HUES6 (cell line): ENCODE results near the gene PANK3.
"Not testable (repeated sequence)": the region's sequence is repeated elsewhere in the genome, so short reads cannot be mapped to it uniquely, and the experiment has no call there.

ENCODE experiments used
- H3K27ac ChIP-seq: 2 replicates; pipeline ENCODE4 v1.7.0; 2013; ENCODE audit warnings: low read depth, mild to moderate bottlenecking, low read length, inconsistent platforms
- H3K27me3 ChIP-seq: 2 replicates; pipeline ENCODE4 v1.6.1; 2013; ENCODE audit warnings: low read length; ENCODE audit not compliant: control insufficient read depth, insufficient read depth
- H3K36me3 ChIP-seq: 2 replicates; pipeline ENCODE4 v1.6.1; 2013; ENCODE audit warnings: low read length; ENCODE audit not compliant: control insufficient read depth, insufficient read depth
- H3K4me1 ChIP-seq: 2 replicates; pipeline ENCODE4 v1.6.1; 2013; ENCODE audit warnings: low read length; ENCODE audit not compliant: control insufficient read depth, insufficient read depth
- H3K4me3 ChIP-seq: 2 replicates; pipeline ENCODE4 v1.5.1; 2013; ENCODE audit warnings: low read depth, low read length
- H3K9ac ChIP-seq: one replicate; pipeline ENCODE4 v1.6.1; 2013; ENCODE audit warnings: mild to moderate bottlenecking, low read length
- H3K9me3 ChIP-seq: 2 replicates; pipeline ENCODE4 v1.6.1; 2013; ENCODE audit warnings: low read depth, low read length; ENCODE audit not compliant: control insufficient read depth, insufficient read depth

Gene PANK3

DNA sequence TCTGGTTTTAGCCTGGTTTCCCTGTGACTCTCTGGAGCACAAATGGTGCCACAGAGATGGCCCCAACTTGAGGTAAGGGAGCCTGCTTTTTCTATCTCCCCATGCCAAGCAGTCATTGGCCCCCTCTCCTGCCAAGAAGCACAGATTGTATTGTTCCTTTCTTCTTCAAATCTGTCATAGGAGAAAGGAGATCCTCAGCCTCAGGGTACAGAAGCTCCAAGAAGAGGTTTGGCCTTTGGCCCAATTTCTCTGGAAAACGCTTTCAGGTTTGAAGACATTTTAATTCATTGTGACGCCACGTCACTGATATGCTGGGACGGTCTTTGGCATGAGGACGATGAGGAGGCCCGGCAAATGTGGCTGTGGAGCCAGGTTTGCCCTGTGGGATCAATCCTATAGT is 29.2 kb upstream of the PANK3 start:
- H3K27me3 ChIP-seq = no peaks in the 10 kb centered on the region
- no peak overlapping the region for H3K9ac ChIP-seq
- H3K27ac ChIP-seq = no peak overlapping the region
- no peaks in the 10 kb centered on the region for H3K9me3 ChIP-seq
- no peaks in the 10 kb centered on the region for H3K36me3 ChIP-seq
- no peak overlapping the region for H3K4me3 ChIP-seq
- no peaks in the 10 kb centered on the region for H3K4me1 ChIP-seq

- Histone ChIP-seq H3K9ac (no peak overlapping the region), H3K27me3 (no peaks in the 10 kb centered on the region), H3K4me3 (no peak overlapping the region), H3K27ac (no peak overlapping the region), H3K36me3 (no peaks in the 10 kb centered on the region), H3K4me1 (no peaks in the 10 kb centered on the region), H3K9me3 (no peaks in the 10 kb centered on the region)
Observed at GRCh38 chr5:168607946-168608345, 28.8 kb upstream of the PANK3 start.

GRCh38 chr5:168606562-168606961 is 27.4 kb upstream of the PANK3 start:
- Histone ChIP-seq H3K36me3 (no peaks in the 10 kb centered on the region), H3K9me3 (no peaks in the 10 kb centered on the region), H3K4me1 (no peaks in the 10 kb centered on the region), H3K27ac (no peak overlapping the region), H3K9ac (no peak overlapping the region), H3K27me3 (no peaks in the 10 kb centered on the region), H3K4me3 (no peak overlapping the region)

- Histone ChIP-seq H3K9me3 (no peaks in the 10 kb centered on the region), H3K36me3 (no peaks in the 10 kb centered on the region), H3K27me3 (no peaks in the 10 kb centered on the region), H3K4me3 (no peak overlapping the region), H3K27ac (no peak overlapping the region), H3K4me1 (peaks cover 8% of the 10 kb centered on the region), H3K9ac (no peak overlapping the region)
Observed at GRCh38 chr5:168604436-168604835, 25.3 kb upstream of the PANK3 start.

GRCh38 chr5:168603746-168604145 is 24.6 kb upstream of the PANK3 start:
- Histone ChIP-seq H3K27ac (no peak overlapping the region), H3K36me3 (no peaks in the 10 kb centered on the region), H3K9me3 (no peaks in the 10 kb centered on the region), H3K27me3 (no peaks in the 10 kb centered on the region), H3K4me3 (no peak overlapping the region), H3K4me1 (peaks cover 8% of the 10 kb centered on the region), H3K9ac (no peak overlapping the region)

DNA sequence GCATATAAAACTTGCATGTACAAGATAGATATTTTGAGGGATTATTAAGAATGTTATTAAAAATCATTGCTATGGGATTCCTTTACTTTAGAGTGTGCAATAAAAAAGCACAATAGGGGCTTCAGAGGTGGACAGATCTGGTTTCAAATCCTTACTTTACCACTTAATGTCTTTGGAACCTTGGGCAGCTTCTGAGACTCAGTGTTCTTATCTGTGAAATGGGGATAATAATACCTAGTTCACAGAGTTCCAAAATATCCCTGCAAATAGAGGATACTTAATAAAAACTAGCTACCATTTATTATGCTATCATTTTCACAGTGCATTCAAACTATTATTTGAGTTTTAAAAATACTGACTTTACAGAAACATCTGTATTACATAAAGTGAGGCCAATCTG is 23.3 kb upstream of the PANK3 start:
- no peak overlapping the region for H3K9ac ChIP-seq
- H3K9me3 ChIP-seq = no peaks in the 10 kb centered on the region
- peaks cover 8% of the 10 kb centered on the region for H3K4me1 ChIP-seq
- peaks cover 3% of the 10 kb centered on the region; the same call in 1 of the 2 replicates for H3K27me3 ChIP-seq
- H3K36me3 ChIP-seq = no peaks in the 10 kb centered on the region
- H3K4me3 ChIP-seq = no peak overlapping the region
- H3K27ac ChIP-seq = no peak overlapping the region

DNA sequence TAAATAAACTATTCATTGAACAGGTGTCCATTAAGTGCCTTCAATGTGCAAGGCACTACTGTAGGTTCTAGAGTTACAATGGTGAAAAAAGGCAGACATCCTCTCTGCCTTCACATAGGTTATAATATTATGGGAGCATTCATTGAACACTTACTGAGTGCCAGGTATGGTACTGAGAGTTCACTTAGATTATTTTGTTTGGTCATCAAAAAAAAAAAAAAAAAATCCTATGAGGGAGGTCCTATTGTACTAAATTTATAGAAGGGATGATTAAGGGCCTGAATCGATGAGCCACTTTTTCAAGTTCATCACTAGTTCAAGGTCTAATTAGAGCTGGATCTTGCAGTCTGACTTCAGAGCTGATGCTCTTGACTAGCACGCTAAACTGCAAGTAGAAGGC is 22.8 kb upstream of the PANK3 start:
- H3K4me1 ChIP-seq = peaks cover 8% of the 10 kb centered on the region
- H3K9me3 ChIP-seq = no peaks in the 10 kb centered on the region
- no peaks in the 10 kb centered on the region for H3K36me3 ChIP-seq
- no peak overlapping the region for H3K27ac ChIP-seq
- H3K9ac ChIP-seq = no peak overlapping the region
- no peak overlapping the region for H3K4me3 ChIP-seq
- peaks cover 8% of the 10 kb centered on the region; the same call in 1 of the 2 replicates for H3K27me3 ChIP-seq

DNA sequence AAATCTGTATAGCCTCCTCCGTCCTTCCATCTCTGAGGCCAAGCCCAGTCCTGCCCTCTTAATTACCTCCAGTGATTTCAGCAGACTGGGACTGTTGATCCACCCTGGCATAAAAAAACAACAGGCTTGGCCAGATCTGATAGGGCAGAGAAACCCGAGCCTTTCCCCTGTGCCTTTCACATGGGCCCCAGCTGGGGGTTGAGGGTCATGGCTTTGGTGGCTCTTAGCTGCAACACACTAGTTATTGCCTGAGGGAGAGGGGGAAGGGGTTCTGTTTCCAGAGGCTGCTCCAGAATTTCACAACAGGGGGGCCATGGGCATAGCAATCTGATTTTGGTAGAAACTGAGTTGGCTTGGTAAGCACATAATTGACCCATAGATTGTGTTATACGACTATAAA is 21.2 kb upstream of the PANK3 start:
- Histone ChIP-seq H3K9ac (no peak overlapping the region), H3K36me3 (no peaks in the 10 kb centered on the region), H3K4me3 (no peak overlapping the region), H3K27ac (no peak overlapping the region), H3K9me3 (no peaks in the 10 kb centered on the region), H3K4me1 (peaks cover 8% of the 10 kb centered on the region), H3K27me3 (peaks cover 10% of the 10 kb centered on the region; the same call in 1 of the 2 replicates)

DNA sequence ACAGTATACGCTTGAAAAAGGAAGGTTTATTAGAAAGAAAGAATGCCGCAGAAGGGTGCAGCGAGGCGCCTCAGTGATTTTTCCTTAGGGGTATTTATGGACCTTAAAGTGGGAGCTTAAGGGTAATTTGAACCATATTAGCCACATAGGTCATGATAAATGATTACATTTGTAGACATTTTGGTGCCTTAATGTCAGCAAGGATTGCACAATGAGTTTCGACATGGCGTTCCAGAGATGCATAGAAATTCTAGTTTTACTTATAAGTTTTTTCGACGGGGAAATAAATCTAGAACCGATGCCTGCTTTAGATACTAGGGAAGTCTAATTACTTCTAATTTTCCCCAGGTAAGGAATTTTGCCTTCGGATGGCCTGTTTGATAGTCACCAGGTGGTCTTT is 20.7 kb upstream of the PANK3 start:
- Histone ChIP-seq H3K9ac (no peak overlapping the region), H3K4me3 (no peak overlapping the region), H3K36me3 (no peaks in the 10 kb centered on the region), H3K27ac (no peak overlapping the region), H3K4me1 (peaks cover 8% of the 10 kb centered on the region), H3K27me3 (peaks cover 10% of the 10 kb centered on the region; the same call in 1 of the 2 replicates), H3K9me3 (no peaks in the 10 kb centered on the region)

GRCh38 chr5:168598639-168599038 is 19.5 kb upstream of the PANK3 start:
- H3K4me3 ChIP-seq = no peak overlapping the region
- peaks cover 8% of the 10 kb centered on the region for H3K4me1 ChIP-seq
- peaks cover 10% of the 10 kb centered on the region; the same call in 1 of the 2 replicates for H3K27me3 ChIP-seq

GRCh38 chr5:168596927-168597326 is 17.8 kb upstream of the PANK3 start:
- no peaks in the 10 kb centered on the region for H3K9me3 ChIP-seq
- H3K27me3 ChIP-seq = peaks cover 10% of the 10 kb centered on the region; the same call in 1 of the 2 replicates
- H3K27ac ChIP-seq = no peak overlapping the region
- no peak overlapping the region for H3K4me3 ChIP-seq
- no peaks in the 10 kb centered on the region for H3K36me3 ChIP-seq
- no peak overlapping the region for H3K9ac ChIP-seq
- peaks cover 8% of the 10 kb centered on the region for H3K4me1 ChIP-seq

More at GRCh38 chr5:168598639-168599038, 19.5 kb upstream of the PANK3 start:
- Histone ChIP-seq H3K9me3 (no peaks in the 10 kb centered on the region), H3K27ac (no peak overlapping the region), H3K9ac (no peak overlapping the region), H3K36me3 (no peaks in the 10 kb centered on the region)

DNA sequence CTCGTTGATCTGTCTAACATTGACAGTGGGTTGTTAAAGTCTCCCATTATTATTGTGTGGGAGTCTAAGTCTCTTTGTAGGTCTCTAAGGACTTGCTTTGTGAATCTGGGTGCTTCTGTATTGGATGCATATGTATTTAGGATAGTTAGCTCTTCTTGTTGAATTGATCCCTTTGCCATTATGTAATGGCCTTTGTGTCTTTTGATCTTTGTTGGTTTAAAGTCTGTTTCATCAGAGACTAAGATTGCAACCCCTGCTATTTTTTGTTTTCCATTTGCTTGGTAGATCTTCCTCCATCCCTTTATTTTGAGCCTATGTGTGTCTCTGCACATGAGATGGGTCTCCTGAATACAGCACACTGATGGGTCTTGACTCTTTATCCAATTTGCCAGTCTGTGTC is 17.0 kb upstream of the PANK3 start:
- not testable (repeated sequence) for H3K4me1 ChIP-seq, H3K9ac ChIP-seq, H3K36me3 ChIP-seq, H3K9me3 ChIP-seq, H3K4me3 ChIP-seq, H3K27ac ChIP-seq
- peaks cover 10% of the 10 kb centered on the region; the same call in 1 of the 2 replicates for H3K27me3 ChIP-seq
